K562 (cell line): ENCODE measurements around the gene PLCB1. TPM values are rescaled to one million over a fixed set of nuclear protein-coding genes. Genes with fewer than 3 reads are reported as not detected.

Source experiments
- PTRF ChIP-seq: fragments of 450-650 bp; IDR thresholded peaks from 2 replicates; pipeline ENCODE4 v1.6.1; 2016; ENCODE audit warnings: mild to moderate bottlenecking, missing genetic modification characterization, missing compliant biosample characterization
- SMAD2 ChIP-seq: fragments of 150-350 bp; IDR thresholded peaks from 2 replicates; pipeline ENCODE4 v1.6.1; 2014; ENCODE audit warnings: low read depth, mild to moderate bottlenecking, low read length
- ZFP36 ChIP-seq: fragments of 150-350 bp; IDR thresholded peaks from 2 replicates; pipeline ENCODE4 v1.6.1; 2018; ENCODE audit warnings: low read length, low read depth; ENCODE audit not compliant: partially characterized antibody
- polyA plus RNA-seq, 8 experiments: library from polyadenylated mRNA; depleted of rRNA in 4 of 8; stranded (reverse) in 5 of 8; unstranded in 3 of 8; fragments of >200 nt; fragmentation: Nextera tagmentation in 2 of 8; fragmentation: Illumina TruSeq in 1 of 8; extraction: Ambion mirVana in 2 of 8; extraction: Trizol in 1 of 8; gene quantifications; 2 replicates each; pipeline versions ENCODE4 v1.2.1 to v1.2.3, GENCODE V29; 2011 to 2014; ENCODE audit warnings: inconsistent platforms in 1 of 8, missing spikeins in 1 of 8
- total RNA-seq, 7 experiments: library from RNA; depleted of rRNA in 6 of 7; stranded (reverse); fragments of >200 nt in 6 of 7; fragmentation: Illumina TruSeq in 2 of 7; extraction: Trizol in 2 of 7; gene quantifications; 2 replicates each; pipeline versions ENCODE4 v1.2.1 to v1.2.3, GENCODE V29; 2011 to 2021; ENCODE audit warnings: low replicate concordance in 1 of 7
- TF ChIP-seq, protein P1 (sequence below): fragments of 200-600 bp; sonication (generic); IDR thresholded peaks from one replicate; pipeline ENCODE4 v1.6.1; 2012; ENCODE audit warnings: mild to moderate bottlenecking, low read depth, low read length, inconsistent platforms
- TF ChIP-seq, protein P2 (sequence below): fragments of 450-650 bp; IDR thresholded peaks from 2 replicates; pipeline ENCODE4 v1.6.1; 2017; ENCODE audit warnings: antibody characterized with exemption

PLCB1 gene
- total and polyA plus RNA-seq, 9 of the 15 experiments (the other 6 are each of a cell fraction or from before 2014, with no cell fraction given), result 0.34 to 3.1 (median 1.3) TPM

DNA sequence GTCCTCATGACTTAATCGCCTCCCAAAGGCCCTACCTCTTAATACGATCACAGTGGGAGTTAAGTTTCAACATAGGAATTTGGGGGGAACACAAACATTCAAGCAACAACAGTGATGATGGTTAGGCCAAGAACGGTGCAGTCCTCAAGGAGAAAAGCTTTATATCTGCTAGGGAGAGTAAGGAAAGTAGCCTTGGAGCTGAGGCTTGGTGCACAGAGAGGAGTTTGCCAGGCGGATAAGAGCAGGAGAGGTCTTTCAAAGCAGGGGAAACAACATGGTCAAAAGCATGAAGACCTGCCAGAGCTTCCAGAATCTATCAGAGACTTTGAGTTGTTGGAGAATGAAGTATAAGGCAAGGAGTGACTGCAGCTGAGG is 119.1 kb downstream of the PLCB1 start (continued):
- TF ChIP-seq, protein P1, sequence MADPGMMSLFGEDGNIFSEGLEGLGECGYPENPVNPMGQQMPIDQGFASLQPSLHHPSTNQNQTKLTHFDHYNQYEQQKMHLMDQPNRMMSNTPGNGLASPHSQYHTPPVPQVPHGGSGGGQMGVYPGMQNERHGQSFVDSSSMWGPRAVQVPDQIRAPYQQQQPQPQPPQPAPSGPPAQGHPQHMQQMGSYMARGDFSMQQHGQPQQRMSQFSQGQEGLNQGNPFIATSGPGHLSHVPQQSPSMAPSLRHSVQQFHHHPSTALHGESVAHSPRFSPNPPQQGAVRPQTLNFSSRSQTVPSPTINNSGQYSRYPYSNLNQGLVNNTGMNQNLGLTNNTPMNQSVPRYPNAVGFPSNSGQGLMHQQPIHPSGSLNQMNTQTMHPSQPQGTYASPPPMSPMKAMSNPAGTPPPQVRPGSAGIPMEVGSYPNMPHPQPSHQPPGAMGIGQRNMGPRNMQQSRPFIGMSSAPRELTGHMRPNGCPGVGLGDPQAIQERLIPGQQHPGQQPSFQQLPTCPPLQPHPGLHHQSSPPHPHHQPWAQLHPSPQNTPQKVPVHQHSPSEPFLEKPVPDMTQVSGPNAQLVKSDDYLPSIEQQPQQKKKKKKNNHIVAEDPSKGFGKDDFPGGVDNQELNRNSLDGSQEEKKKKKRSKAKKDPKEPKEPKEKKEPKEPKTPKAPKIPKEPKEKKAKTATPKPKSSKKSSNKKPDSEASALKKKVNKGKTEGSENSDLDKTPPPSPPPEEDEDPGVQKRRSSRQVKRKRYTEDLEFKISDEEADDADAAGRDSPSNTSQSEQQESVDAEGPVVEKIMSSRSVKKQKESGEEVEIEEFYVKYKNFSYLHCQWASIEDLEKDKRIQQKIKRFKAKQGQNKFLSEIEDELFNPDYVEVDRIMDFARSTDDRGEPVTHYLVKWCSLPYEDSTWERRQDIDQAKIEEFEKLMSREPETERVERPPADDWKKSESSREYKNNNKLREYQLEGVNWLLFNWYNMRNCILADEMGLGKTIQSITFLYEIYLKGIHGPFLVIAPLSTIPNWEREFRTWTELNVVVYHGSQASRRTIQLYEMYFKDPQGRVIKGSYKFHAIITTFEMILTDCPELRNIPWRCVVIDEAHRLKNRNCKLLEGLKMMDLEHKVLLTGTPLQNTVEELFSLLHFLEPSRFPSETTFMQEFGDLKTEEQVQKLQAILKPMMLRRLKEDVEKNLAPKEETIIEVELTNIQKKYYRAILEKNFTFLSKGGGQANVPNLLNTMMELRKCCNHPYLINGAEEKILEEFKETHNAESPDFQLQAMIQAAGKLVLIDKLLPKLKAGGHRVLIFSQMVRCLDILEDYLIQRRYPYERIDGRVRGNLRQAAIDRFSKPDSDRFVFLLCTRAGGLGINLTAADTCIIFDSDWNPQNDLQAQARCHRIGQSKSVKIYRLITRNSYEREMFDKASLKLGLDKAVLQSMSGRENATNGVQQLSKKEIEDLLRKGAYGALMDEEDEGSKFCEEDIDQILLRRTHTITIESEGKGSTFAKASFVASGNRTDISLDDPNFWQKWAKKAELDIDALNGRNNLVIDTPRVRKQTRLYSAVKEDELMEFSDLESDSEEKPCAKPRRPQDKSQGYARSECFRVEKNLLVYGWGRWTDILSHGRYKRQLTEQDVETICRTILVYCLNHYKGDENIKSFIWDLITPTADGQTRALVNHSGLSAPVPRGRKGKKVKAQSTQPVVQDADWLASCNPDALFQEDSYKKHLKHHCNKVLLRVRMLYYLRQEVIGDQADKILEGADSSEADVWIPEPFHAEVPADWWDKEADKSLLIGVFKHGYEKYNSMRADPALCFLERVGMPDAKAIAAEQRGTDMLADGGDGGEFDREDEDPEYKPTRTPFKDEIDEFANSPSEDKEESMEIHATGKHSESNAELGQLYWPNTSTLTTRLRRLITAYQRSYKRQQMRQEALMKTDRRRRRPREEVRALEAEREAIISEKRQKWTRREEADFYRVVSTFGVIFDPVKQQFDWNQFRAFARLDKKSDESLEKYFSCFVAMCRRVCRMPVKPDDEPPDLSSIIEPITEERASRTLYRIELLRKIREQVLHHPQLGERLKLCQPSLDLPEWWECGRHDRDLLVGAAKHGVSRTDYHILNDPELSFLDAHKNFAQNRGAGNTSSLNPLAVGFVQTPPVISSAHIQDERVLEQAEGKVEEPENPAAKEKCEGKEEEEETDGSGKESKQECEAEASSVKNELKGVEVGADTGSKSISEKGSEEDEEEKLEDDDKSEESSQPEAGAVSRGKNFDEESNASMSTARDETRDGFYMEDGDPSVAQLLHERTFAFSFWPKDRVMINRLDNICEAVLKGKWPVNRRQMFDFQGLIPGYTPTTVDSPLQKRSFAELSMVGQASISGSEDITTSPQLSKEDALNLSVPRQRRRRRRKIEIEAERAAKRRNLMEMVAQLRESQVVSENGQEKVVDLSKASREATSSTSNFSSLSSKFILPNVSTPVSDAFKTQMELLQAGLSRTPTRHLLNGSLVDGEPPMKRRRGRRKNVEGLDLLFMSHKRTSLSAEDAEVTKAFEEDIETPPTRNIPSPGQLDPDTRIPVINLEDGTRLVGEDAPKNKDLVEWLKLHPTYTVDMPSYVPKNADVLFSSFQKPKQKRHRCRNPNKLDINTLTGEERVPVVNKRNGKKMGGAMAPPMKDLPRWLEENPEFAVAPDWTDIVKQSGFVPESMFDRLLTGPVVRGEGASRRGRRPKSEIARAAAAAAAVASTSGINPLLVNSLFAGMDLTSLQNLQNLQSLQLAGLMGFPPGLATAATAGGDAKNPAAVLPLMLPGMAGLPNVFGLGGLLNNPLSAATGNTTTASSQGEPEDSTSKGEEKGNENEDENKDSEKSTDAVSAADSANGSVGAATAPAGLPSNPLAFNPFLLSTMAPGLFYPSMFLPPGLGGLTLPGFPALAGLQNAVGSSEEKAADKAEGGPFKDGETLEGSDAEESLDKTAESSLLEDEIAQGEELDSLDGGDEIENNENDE, result no peak
- TF ChIP-seq PTRF (tag) (no peak), SMAD2 (no peak), ZFP36 (no peak)
- TF ChIP-seq, protein P2, sequence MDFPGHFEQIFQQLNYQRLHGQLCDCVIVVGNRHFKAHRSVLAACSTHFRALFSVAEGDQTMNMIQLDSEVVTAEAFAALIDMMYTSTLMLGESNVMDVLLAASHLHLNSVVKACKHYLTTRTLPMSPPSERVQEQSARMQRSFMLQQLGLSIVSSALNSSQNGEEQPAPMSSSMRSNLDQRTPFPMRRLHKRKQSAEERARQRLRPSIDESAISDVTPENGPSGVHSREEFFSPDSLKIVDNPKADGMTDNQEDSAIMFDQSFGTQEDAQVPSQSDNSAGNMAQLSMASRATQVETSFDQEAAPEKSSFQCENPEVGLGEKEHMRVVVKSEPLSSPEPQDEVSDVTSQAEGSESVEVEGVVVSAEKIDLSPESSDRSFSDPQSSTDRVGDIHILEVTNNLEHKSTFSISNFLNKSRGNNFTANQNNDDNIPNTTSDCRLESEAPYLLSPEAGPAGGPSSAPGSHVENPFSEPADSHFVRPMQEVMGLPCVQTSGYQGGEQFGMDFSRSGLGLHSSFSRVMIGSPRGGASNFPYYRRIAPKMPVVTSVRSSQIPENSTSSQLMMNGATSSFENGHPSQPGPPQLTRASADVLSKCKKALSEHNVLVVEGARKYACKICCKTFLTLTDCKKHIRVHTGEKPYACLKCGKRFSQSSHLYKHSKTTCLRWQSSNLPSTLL, result no peak
